DOHH2 (cell line): ENCODE results near the gene SCUBE1.

Source experiments
- H3F3A ChIP-seq: fragments of 200-600 bp; sonication (generic), shearing (Covaris generic); 2 replicates; pipeline ENCODE4 v1.6.0; 2016; ENCODE audit warnings: antibody characterized with exemption, mild to moderate bottlenecking; ENCODE audit not compliant: control insufficient read depth, insufficient read depth
- H3K27ac ChIP-seq: fragments of 200-600 bp; sonication (generic); 2 replicates; pipeline ENCODE4 v1.5.1; 2014; ENCODE audit warnings: low read depth, mild to moderate bottlenecking, low read length, moderate library complexity
- H3K27me3 ChIP-seq: fragments of 200-600 bp; sonication (generic); 2 replicates; pipeline ENCODE4 v1.6.1; 2014; ENCODE audit warnings: mild to moderate bottlenecking, low read length, mixed read lengths; ENCODE audit not compliant: control insufficient read depth
- H3K36me3 ChIP-seq: fragments of 200-600 bp; sonication (generic); 2 replicates; pipeline ENCODE4 v1.6.1; 2014; ENCODE audit warnings: mild to moderate bottlenecking, low read length, moderate library complexity, mixed read lengths; ENCODE audit not compliant: control insufficient read depth
- H3K4me1 ChIP-seq: fragments of 200-600 bp; sonication (generic); 2 replicates; pipeline ENCODE4 v1.6.1; 2014; ENCODE audit warnings: mild to moderate bottlenecking, low read length, mixed read lengths; ENCODE audit not compliant: control insufficient read depth
- H3K4me2 ChIP-seq: fragments of 200-600 bp; sonication (generic); 2 replicates; pipeline ENCODE4 v1.6.0; 2014; ENCODE audit warnings: mild to moderate bottlenecking, low read length, moderate library complexity
- H3K4me3 ChIP-seq: fragments of 200-600 bp; sonication (generic); 2 replicates; pipeline ENCODE4 v1.5.1; 2014; ENCODE audit warnings: mild to moderate bottlenecking, low read length, mixed read lengths
- H3K79me2 ChIP-seq: fragments of 200-600 bp; sonication (generic); 2 replicates; pipeline ENCODE4 v1.6.1; 2014; ENCODE audit warnings: mild to moderate bottlenecking, low read length, mixed read lengths; ENCODE audit not compliant: control insufficient read depth
- H3K9me2 ChIP-seq: fragments of 200-600 bp; sonication (generic); replicated peaks from 2 replicates; pipeline ENCODE4 v1.6.1; 2014; ENCODE audit warnings: mild to moderate bottlenecking, low read length, mixed read lengths; ENCODE audit not compliant: control insufficient read depth
- H3K9me3 ChIP-seq: fragments of 200-600 bp; sonication (generic); 2 replicates; pipeline ENCODE4 v1.6.1; 2014; ENCODE audit warnings: antibody characterized with exemption, low read length, mixed read lengths; ENCODE audit not compliant: control insufficient read depth, insufficient read depth
- H4K20me1 ChIP-seq: fragments of 200-600 bp; sonication (generic); 2 replicates; pipeline ENCODE4 v1.6.0; 2014; ENCODE audit warnings: low read depth, mild to moderate bottlenecking, antibody characterized with exemption, low read length, moderate library complexity; ENCODE audit not compliant: control insufficient read depth, insufficient read depth
- CTCF ChIP-seq: fragments of 200-600 bp; sonication (generic); IDR thresholded peaks from one replicate; pipeline ENCODE4 v1.5.1; 2014; ENCODE audit warnings: antibody characterized with exemption, mild to moderate bottlenecking, low read depth, low read length; ENCODE audit not compliant: poor library complexity, severe bottlenecking
- EZH2phosphoT487 ChIP-seq: fragments of 200-600 bp; sonication (generic); IDR thresholded peaks from 2 replicates; pipeline ENCODE4 v1.6.1; 2017; ENCODE audit warnings: borderline replicate concordance, mild to moderate bottlenecking, antibody characterized with exemption, low read length, moderate library complexity, mixed read lengths

SCUBE1 gene

GRCh38 chr22:43267981-43268660 is 75.1 kb downstream of the SCUBE1 start:
- Histone ChIP-seq H4K20me1 (no peaks in the 10 kb centered on the region), H3K9me2 (no peaks in the 10 kb centered on the region), H3K4me3 (no peak overlapping the region), H3K27me3 (peaks cover 24% of the 10 kb centered on the region), H3K4me2 (no peak overlapping the region), H3K36me3 (no peaks in the 10 kb centered on the region), H3F3A (no peaks in the 10 kb centered on the region), H3K27ac (no peak overlapping the region), H3K9me3 (no peaks in the 10 kb centered on the region), H3K79me2 (no peaks in the 10 kb centered on the region), H3K4me1 (peaks cover 6% of the 10 kb centered on the region)
- no peak for TF ChIP-seq CTCF
- TF ChIP-seq EZH2phosphoT487: no peak

- Histone ChIP-seq H3K27me3 (peaks cover 30% of the 10 kb centered on the region), H3K4me2 (no peak overlapping the region), H3K4me1 (peaks cover 6% of the 10 kb centered on the region), H3K36me3 (no peaks in the 10 kb centered on the region), H3K79me2 (no peaks in the 10 kb centered on the region), H3K9me2 (no peaks in the 10 kb centered on the region), H4K20me1 (no peaks in the 10 kb centered on the region), H3F3A (no peaks in the 10 kb centered on the region), H3K27ac (no peak overlapping the region), H3K9me3 (no peaks in the 10 kb centered on the region), H3K4me3 (no peak overlapping the region)
- no peak for TF ChIP-seq EZH2phosphoT487
- no peak for TF ChIP-seq CTCF
Observed at GRCh38 chr22:43267332-43267980, 75.7 kb downstream of the SCUBE1 start.

GRCh38 chr22:43266076-43266475 is 77.1 kb downstream of the SCUBE1 start:
- no peak overlapping the region for H3K27ac ChIP-seq
- TF ChIP-seq CTCF (no peak), EZH2phosphoT487 (no peak)

More at GRCh38 chr22:43266076-43266475, 77.1 kb downstream of the SCUBE1 start:
- H3K9me3 ChIP-seq: no peaks in the 10 kb centered on the region
- H3K79me2 ChIP-seq: no peaks in the 10 kb centered on the region
- no peaks in the 10 kb centered on the region for H3F3A ChIP-seq
- H3K27me3 ChIP-seq: peaks cover 41% of the 10 kb centered on the region
- H3K4me1 ChIP-seq: peaks cover 6% of the 10 kb centered on the region
- H3K4me3 ChIP-seq: no peak overlapping the region
- no peaks in the 10 kb centered on the region for H4K20me1 ChIP-seq
- H3K36me3 ChIP-seq: no peaks in the 10 kb centered on the region
- no peaks in the 10 kb centered on the region for H3K9me2 ChIP-seq
- H3K4me2 ChIP-seq: no peak overlapping the region
